ENCODE data around the gene CCDC80.
"Not testable (repeated sequence)": the region's sequence is repeated elsewhere in the genome, so short reads cannot be mapped to it uniquely, and the experiment has no call there.

The CCDC80 gene

GRCh38 chr3:112675943-112676535, 35.1 kb upstream of the CCDC80 start:
- DNase-seq (ENCODE audit: low read depth) = no peak
- H3K4me3 ChIP-seq (ENCODE audit: low read depth, low read length) = no peak overlapping the region
- no peak for TF ChIP-seq CTCF (IDR thresholded peaks at IDR 0.05; ENCODE audit: low read depth, low read length, missing control alignments)

- no peak for TF ChIP-seq CTCF (IDR thresholded peaks at IDR 0.05; ENCODE audit: low read depth, low read length, missing control alignments)
- H3K4me3 ChIP-seq (ENCODE audit: low read depth, low read length) = no peak overlapping the region
- no peak for DNase-seq (ENCODE audit: low read depth)
These were observed 34.4 kb upstream of the CCDC80 start for GRCh38 chr3:112675349-112675748.

- H3K4me3 ChIP-seq (ENCODE audit: low read depth, low read length) = no peak overlapping the region
- no peak for TF ChIP-seq CTCF (IDR thresholded peaks at IDR 0.05; ENCODE audit: low read depth, low read length, missing control alignments)
- DNase-seq (ENCODE audit: low read depth) = no peak
These were observed 32.0 kb upstream of the CCDC80 start for GRCh38 chr3:112672716-112673541.

- no peak for TF ChIP-seq CTCF (IDR thresholded peaks at IDR 0.05; ENCODE audit: low read depth, low read length, missing control alignments)
- H3K4me3 ChIP-seq (ENCODE audit: low read depth, low read length) = no peak overlapping the region
- DNase-seq (ENCODE audit: low read depth) = no peak
These were observed 31.2 kb upstream of the CCDC80 start for GRCh38 chr3:112671930-112672715.

GRCh38 chr3:112670824-112671223, 29.9 kb upstream of the CCDC80 start:
- no peak for DNase-seq (ENCODE audit: low read depth)
- TF ChIP-seq CTCF (IDR thresholded peaks at IDR 0.05; ENCODE audit: low read depth, low read length, missing control alignments) = no peak

GRCh38 chr3:112667599-112667998, 26.7 kb upstream of the CCDC80 start:
- no peak overlapping the region for H3K4me3 ChIP-seq (ENCODE audit: low read depth, low read length)
- no peak for DNase-seq (ENCODE audit: low read depth)
- no peak for TF ChIP-seq CTCF (IDR thresholded peaks at IDR 0.05; ENCODE audit: low read depth, low read length, missing control alignments)

More at GRCh38 chr3:112670824-112671223, 29.9 kb upstream of the CCDC80 start:
- no peak overlapping the region for H3K4me3 ChIP-seq (ENCODE audit: low read depth, low read length)

- not testable (repeated sequence) for H3K4me3 ChIP-seq (ENCODE audit: low read depth, low read length); DNase-seq (ENCODE audit: low read depth)
These were observed 24.1 kb upstream of the CCDC80 start for GRCh38 chr3:112665009-112665408.

Measured in GM12864 (cell line).